ENCODE measurements around the gene CYB561. TPM values are rescaled to one million over a fixed set of nuclear protein-coding genes. Genes with fewer than 3 reads are reported as not detected.

The CYB561 gene
- total and polyA plus RNA-seq, 10 of the 15 experiments (the other 5 are each of a cell fraction or from before 2014, with no cell fraction given): 0.52 to 6.9 (median 2.5) TPM

DNA sequence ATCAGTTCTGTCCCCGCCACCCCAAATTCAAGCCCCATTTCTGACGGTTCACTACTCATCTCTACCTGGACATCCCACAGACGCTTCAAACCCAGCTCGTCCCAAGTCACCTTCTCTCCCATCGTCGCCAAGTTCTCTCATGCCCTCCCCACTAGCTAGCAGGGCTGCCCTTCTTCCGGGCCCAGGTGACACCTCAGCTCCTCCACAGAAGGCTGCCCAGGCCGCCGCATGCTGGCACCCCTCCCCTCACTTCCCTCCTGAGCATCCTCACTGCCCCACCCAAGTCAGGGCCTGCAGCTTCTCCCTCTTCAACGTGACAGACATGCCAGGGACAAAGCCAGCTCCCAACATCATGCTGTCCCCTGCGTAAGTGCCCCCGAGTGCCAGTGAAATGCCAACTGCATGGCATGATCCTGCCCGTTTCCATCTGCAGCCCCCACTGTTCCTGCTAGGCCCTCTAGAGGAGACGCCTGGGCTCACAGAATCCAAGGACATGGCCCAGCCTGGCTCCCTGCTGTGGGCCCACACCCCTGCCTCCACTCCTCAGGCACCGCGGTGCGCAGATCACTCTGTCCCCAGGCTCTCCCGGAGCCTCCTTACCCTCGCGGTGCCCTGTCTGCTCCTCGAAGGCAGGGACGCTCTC is 5.9 kb downstream of the CYB561 start:
- no peak overlapping the region for H2AFZ ChIP-seq (ENCODE audit: control insufficient read depth, low read depth, low read length)
- no peak for DNase-seq (ENCODE audit: low read depth, low spot score)

More for the DNA sequence above, 5.9 kb downstream of the CYB561 start:
- FAIRE-seq (no peak), ATAC-seq (no peak)
- TF ChIP-seq RBBP5 (conservative IDR thresholded peaks at IDR 0.05) (no peak), MEF2A (IDR thresholded peaks at IDR 0.05; ENCODE audit: insufficient read depth, low read depth, low read length) (no peak), TARDBP (IDR thresholded peaks at IDR 0.05; ENCODE audit: borderline replicate concordance) (no peak), ZNF622 (IDR thresholded peaks at IDR 0.05) (no peak), LARP7 (IDR thresholded peaks at IDR 0.05) (no peak)
- TF ChIP-seq, protein P1, sequence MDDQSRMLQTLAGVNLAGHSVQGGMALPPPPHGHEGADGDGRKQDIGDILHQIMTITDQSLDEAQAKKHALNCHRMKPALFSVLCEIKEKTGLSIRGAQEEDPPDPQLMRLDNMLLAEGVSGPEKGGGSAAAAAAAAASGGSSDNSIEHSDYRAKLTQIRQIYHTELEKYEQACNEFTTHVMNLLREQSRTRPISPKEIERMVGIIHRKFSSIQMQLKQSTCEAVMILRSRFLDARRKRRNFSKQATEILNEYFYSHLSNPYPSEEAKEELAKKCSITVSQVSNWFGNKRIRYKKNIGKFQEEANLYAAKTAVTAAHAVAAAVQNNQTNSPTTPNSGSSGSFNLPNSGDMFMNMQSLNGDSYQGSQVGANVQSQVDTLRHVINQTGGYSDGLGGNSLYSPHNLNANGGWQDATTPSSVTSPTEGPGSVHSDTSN (IDR thresholded peaks at IDR 0.05; ENCODE audit: insufficient replicate concordance, low read depth, low read length): no peak
- ChIA-PET SMC1A (ENCODE audit: uncharacterized antibody, unreplicated experiment) (interaction anchor here (1.2 kb wide), 1 partner anchor 257 kb away, joined by 3 read pairs; no protein-coding TSS in a partner anchor), RAD21 (ENCODE audit: unreplicated experiment) (interaction anchor here (1.2 kb wide), 1 partner anchor 15 kb away, joined by 4 read pairs; no protein-coding TSS in a partner anchor), CTCF (interaction anchor here (1.7 to 7.7 kb wide), 4 partner anchors 14 to 172 kb away, joined by 5 to 43 read pairs (median 25); no protein-coding TSS in a partner anchor), POLR2A (no interaction called here)
- no peaks in the 10 kb centered on the region for H3K36me3 ChIP-seq (ENCODE audit: control insufficient read depth in 2 of 2, insufficient read depth in 2 of 2, low read length in 1 of 2)
- intact Hi-C loops (cut with micrococcal nuclease; ENCODE audit: unreplicated experiment) (loop anchor here (5.0 kb wide), 1 partner anchor 37 kb away; the partner anchor contains the start of gene ACE), in situ Hi-C loops (cut with MboI) (loop anchor here (25.0 kb wide), 1 partner anchor 397 kb away; the partner anchor contains the start of genes FTSJ3, PSMC5 and SMARCD2)
- H3K9me3 ChIP-seq (replicated peaks; ENCODE audit: control insufficient read depth, insufficient read depth, low read length): no peaks in the 10 kb centered on the region
- no peaks in the 10 kb centered on the region for H3K27me3 ChIP-seq (replicated peaks in 1 of 2; ENCODE audit: control insufficient read depth in 2 of 2, insufficient read depth in 2 of 2, low read length in 1 of 2)
- H3K4me1 ChIP-seq (ENCODE audit: control insufficient read depth, insufficient read depth, low read length): no peaks in the 10 kb centered on the region; the same call in 1 of the 2 replicates
- H3K79me2 ChIP-seq (ENCODE audit: control insufficient read depth, insufficient read depth, low read length): no peaks in the 10 kb centered on the region
- H3K4me2 ChIP-seq (ENCODE audit: control insufficient read depth, insufficient read depth): no peak overlapping the region
- H3K4me3 ChIP-seq: no peak overlapping the region
- H4K20me1 ChIP-seq (ENCODE audit: control insufficient read depth, insufficient read depth): no peaks in the 10 kb centered on the region
- no peak overlapping the region for H3K9ac ChIP-seq (ENCODE audit: control insufficient read depth, insufficient read depth, low read length)
- WGBS (ENCODE audit: insufficient coverage, insufficient replicate concordance, low lambda C conversion rate, missing lambda C conversion rate): 66% methylated on average over 22 of the region's 22 CpGs
- BruUV-seq (replicated peaks): no TSS peak
- no peak overlapping the region for H3K27ac ChIP-seq (ENCODE audit: control insufficient read depth, insufficient read depth)

Data from GM12878 (cell line).